SK-N-MC (cell line): ENCODE results near the gene TRIM43.
"Not testable (repeated sequence)": the region's sequence is repeated elsewhere in the genome, so short reads cannot be mapped to it uniquely, and the experiment has no call there.

ENCODE experiments used
- EZH2 ChIP-seq: fragments of 200-600 bp; sonication (generic); IDR thresholded peaks from one replicate; pipeline ENCODE4 v1.6.1; 2017; ENCODE audit warnings: antibody characterized with exemption
- FOXP2 ChIP-seq: optimal IDR thresholded peaks from 2 replicates; pipeline ENCODE3; 2011; ENCODE audit warnings: mild to moderate bottlenecking, moderate library complexity; ENCODE audit not compliant: insufficient read depth; ENCODE audit errors: extremely low read length, control extremely low read depth
- POLR2AphosphoS5 ChIP-seq: IDR thresholded peaks from 2 replicates; pipeline ENCODE4 v1.6.1; 2012; ENCODE audit warnings: mild to moderate bottlenecking, low read depth, low read length, borderline replicate concordance

- TF ChIP-seq POLR2AphosphoS5, EZH2, FOXP2: not testable (repeated sequence)
These were observed 48.9 kb downstream of the TRIM43 start for GRCh38 chr2:95640515-95641288.
